GM12892 (cell line): ENCODE data around the gene KLHL30.

Experiments
- POLR2A ChIP-seq: IDR thresholded peaks from 2 replicates; pipeline ENCODE4 v1.6.1; 2011; ENCODE audit warnings: low read depth, low read length, control low read depth
- POLR2AphosphoS5 ChIP-seq: IDR thresholded peaks from 2 replicates; pipeline ENCODE4 v1.6.1; 2011; ENCODE audit warnings: low read depth, low read length, control low read depth
- TAF1 ChIP-seq: IDR thresholded peaks from 2 replicates; pipeline ENCODE4 v1.6.1; 2011; ENCODE audit warnings: low read depth, mild to moderate bottlenecking, control low read depth, low read length, borderline replicate concordance

DNA sequence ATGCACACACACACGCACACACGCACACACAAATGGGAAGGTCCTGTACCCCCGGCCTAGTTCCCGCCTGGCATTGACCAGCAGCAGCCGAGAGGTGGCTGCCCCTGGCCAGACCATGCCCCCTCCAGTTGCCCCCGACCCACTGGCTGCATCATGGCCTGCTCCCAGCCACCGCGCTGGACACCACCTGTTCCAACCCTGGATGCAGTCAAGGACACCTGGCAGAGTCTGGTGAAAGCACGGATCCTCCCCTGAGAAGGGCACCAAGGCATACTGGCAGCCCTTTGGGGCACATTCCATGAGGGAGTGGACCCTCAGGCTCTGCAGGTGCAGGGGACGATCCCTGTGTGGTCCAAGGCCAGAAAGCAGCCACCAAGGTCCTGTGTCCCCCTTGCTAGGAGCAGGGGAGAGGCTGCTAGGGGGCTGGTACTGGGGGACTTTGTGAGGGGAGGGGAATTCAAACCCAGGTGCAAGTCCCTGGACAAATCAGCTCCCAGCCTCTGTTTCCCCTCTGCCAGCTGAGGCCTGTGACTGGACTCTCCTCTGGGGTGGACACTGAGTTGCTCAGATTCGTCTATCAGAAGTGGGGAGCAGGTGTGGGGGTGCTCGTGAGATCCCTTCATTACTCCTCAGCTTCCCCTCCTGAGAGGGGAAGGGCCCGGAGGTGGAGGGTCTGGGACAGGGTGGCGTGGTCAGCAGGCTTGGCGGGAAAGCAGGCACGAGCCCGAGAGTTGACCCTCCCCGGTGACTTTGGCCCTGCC, 34.8 kb upstream of the KLHL30 start:
- TF ChIP-seq POLR2A: no peak
- TF ChIP-seq POLR2AphosphoS5: no peak
- no peak for TF ChIP-seq TAF1
